H9 (cell line): Measurements from ENCODE around the gene FHIT. TPM values are rescaled to one million over a fixed set of nuclear protein-coding genes. Genes with fewer than 3 reads are reported as not detected.

Source experiments
- DNase-seq: peaks from one replicate; pipeline ENCODE4 v3.0.0-alpha.2; 2017
- H2AFZ ChIP-seq: one replicate; pipeline ENCODE4 v1.6.1; 2013; ENCODE audit warnings: mild to moderate bottlenecking, low read length, control low read depth, moderate library complexity
- H2AK5ac ChIP-seq: 2 replicates; pipeline ENCODE4 v1.6.1; 2013; ENCODE audit warnings: low read length, control low read depth, mixed read lengths; ENCODE audit not compliant: insufficient read length
- H2BK120ac ChIP-seq: one replicate; pipeline ENCODE4 v1.6.1; 2013; ENCODE audit warnings: low read depth, mild to moderate bottlenecking, low read length, control low read depth, inconsistent platforms; ENCODE audit not compliant: poor library complexity, severe bottlenecking
- H2BK12ac ChIP-seq: 2 replicates; pipeline ENCODE4 v1.6.1; 2013; ENCODE audit warnings: low read length, control low read depth, mixed read lengths, low read depth; ENCODE audit not compliant: insufficient read length
- H2BK15ac ChIP-seq: 2 replicates; pipeline ENCODE4 v1.6.1; 2013; ENCODE audit warnings: low read depth, low read length, control low read depth
- H2BK20ac ChIP-seq: one replicate; pipeline ENCODE4 v1.6.1; 2013; ENCODE audit warnings: low read depth, mild to moderate bottlenecking, low read length, control low read depth, inconsistent platforms; ENCODE audit not compliant: poor library complexity, severe bottlenecking
- H2BK5ac ChIP-seq: 2 replicates; pipeline ENCODE4 v1.6.1; 2013; ENCODE audit warnings: low read length, control low read depth, mixed read lengths; ENCODE audit not compliant: insufficient read length
- H3K14ac ChIP-seq: 2 replicates; pipeline ENCODE4 v1.6.1; 2013; ENCODE audit warnings: low read length, control low read depth; ENCODE audit not compliant: insufficient read depth
- H3K18ac ChIP-seq: 2 replicates; pipeline ENCODE4 v1.6.1; 2013; ENCODE audit warnings: low read depth, mild to moderate bottlenecking, mixed read lengths, low read length, control low read depth; ENCODE audit not compliant: insufficient read length
- H3K23ac ChIP-seq: 2 replicates; pipeline ENCODE4 v1.6.1; 2013; ENCODE audit warnings: low read length, control low read depth, mixed read lengths, low read depth; ENCODE audit not compliant: insufficient read length
- H3K23me2 ChIP-seq: 2 replicates; pipeline ENCODE4 v1.6.1; 2013; ENCODE audit warnings: low read depth, mild to moderate bottlenecking, mixed read lengths, low read length, control low read depth; ENCODE audit not compliant: insufficient read length, poor library complexity, severe bottlenecking
- H3K27ac ChIP-seq: 2 replicates; pipeline ENCODE4 v1.5.1; 2013; ENCODE audit warnings: low read length, control low read depth, mixed read lengths, low read depth; ENCODE audit not compliant: insufficient read length
- H3K27me3 ChIP-seq: 2 replicates; pipeline ENCODE4 v1.6.1; 2013; ENCODE audit warnings: low read length, control low read depth, inconsistent platforms; ENCODE audit not compliant: insufficient read depth
- H3K4ac ChIP-seq: 2 replicates; pipeline ENCODE4 v1.6.1; 2013; ENCODE audit warnings: low read depth, mild to moderate bottlenecking, control low read depth, inconsistent platforms, low read length, moderate library complexity
- H3K4me1 ChIP-seq: 2 replicates; pipeline ENCODE4 v1.6.1; 2013; ENCODE audit warnings: low read length, control low read depth, inconsistent platforms; ENCODE audit not compliant: insufficient read depth
- H3K4me2 ChIP-seq: 2 replicates; pipeline ENCODE4 v1.6.1; 2013; ENCODE audit warnings: low read length, control low read depth, mixed read lengths; ENCODE audit not compliant: insufficient read length, insufficient read depth
- H3K56ac ChIP-seq: 2 replicates; pipeline ENCODE4 v1.6.1; 2013; ENCODE audit warnings: low read depth, mild to moderate bottlenecking, mixed read lengths, low read length, control low read depth; ENCODE audit not compliant: insufficient read length
- H3K79me1 ChIP-seq: 2 replicates; pipeline ENCODE4 v1.6.1; 2013; ENCODE audit warnings: low read depth, mild to moderate bottlenecking, moderate library complexity, low read length, control low read depth, inconsistent platforms; ENCODE audit not compliant: insufficient read depth, poor library complexity, severe bottlenecking
- H3K79me2 ChIP-seq: 2 replicates; pipeline ENCODE4 v1.6.1; 2013; ENCODE audit warnings: low read length, control low read depth, inconsistent platforms; ENCODE audit not compliant: insufficient read depth
- H3K9ac ChIP-seq: 2 replicates; pipeline ENCODE4 v1.6.1; 2013; ENCODE audit warnings: low read length, control low read depth, mixed read lengths; ENCODE audit not compliant: insufficient read length; ENCODE audit errors: extremely low read depth
- H3K9me3 ChIP-seq: one replicate; pipeline ENCODE4 v1.6.1; 2013; ENCODE audit warnings: low read depth, low read length, inconsistent platforms; ENCODE audit not compliant: control insufficient read depth
- H3T11ph ChIP-seq: one replicate; pipeline ENCODE4 v1.6.1; 2013; ENCODE audit warnings: mild to moderate bottlenecking, low read length, control low read depth, inconsistent platforms
- H4K20me1 ChIP-seq: one replicate; pipeline ENCODE4 v1.6.1; 2013; ENCODE audit not compliant: control insufficient read depth, insufficient read length, insufficient read depth
- H4K5ac ChIP-seq: 2 replicates; pipeline ENCODE4 v1.6.1; 2013; ENCODE audit warnings: low read depth, mild to moderate bottlenecking, mixed read lengths, low read length, control low read depth; ENCODE audit not compliant: insufficient read length
- H4K8ac ChIP-seq: replicated peaks from 2 replicates; pipeline ENCODE4 v1.6.1; 2013; ENCODE audit warnings: low read length, control low read depth, mixed read lengths, low read depth; ENCODE audit not compliant: insufficient read length
- H4K91ac ChIP-seq: 2 replicates; pipeline ENCODE4 v1.6.1; 2013; ENCODE audit warnings: low read depth, mild to moderate bottlenecking, moderate library complexity, mixed read lengths, low read length, control low read depth; ENCODE audit not compliant: insufficient read length
- H3K27ac Mint-ChIP-seq, 3 experiments: 2 replicates in 2 of 3; 3 replicates in 1 of 3; pipeline ENCODE4 v1.8.0; 2020 to 2021; ENCODE audit warnings: mixed read lengths in 3 of 3, mild to moderate bottlenecking in 1 of 3, moderate library complexity in 1 of 3
- H3K27me3 Mint-ChIP-seq: 2 replicates; pipeline ENCODE4 v1.8.0; 2021; ENCODE audit warnings: low read depth, mild to moderate bottlenecking, moderate library complexity, mixed read lengths
- H3K36me3 Mint-ChIP-seq, 3 experiments: 2 replicates in 2 of 3; 3 replicates in 1 of 3; pipeline ENCODE4 v1.8.0; 2020 to 2021; ENCODE audit warnings: low read depth in 3 of 3, mixed read lengths in 3 of 3; ENCODE audit not compliant: insufficient read depth in 1 of 3
- H3K4me1 Mint-ChIP-seq, 2 experiments: 2 replicates each; pipeline ENCODE4 v1.8.0; 2020; ENCODE audit warnings: mixed read lengths in 2 of 2
- H3K4me3 Mint-ChIP-seq, 2 experiments: 2 replicates in 1 of 2; 3 replicates in 1 of 2; pipeline ENCODE4 v1.8.0; 2020 to 2021; ENCODE audit warnings: mild to moderate bottlenecking in 2 of 2, mixed read lengths in 2 of 2, moderate library complexity in 1 of 2
- H3K9me3 Mint-ChIP-seq, 2 experiments: 2 replicates in 1 of 2; 3 replicates in 1 of 2; pipeline ENCODE4 v1.8.0; 2020; ENCODE audit warnings: mild to moderate bottlenecking in 2 of 2, mixed read lengths in 2 of 2, moderate library complexity in 1 of 2
- WGBS: extraction: QIAGEN DNeasy Blood & Tissue Kit; methylation state at CpG from one replicate; pipeline ENCODE4 v1.1.7; 2013; ENCODE audit warnings: missing lambda C conversion rate, low lambda C conversion rate, mixed read lengths; ENCODE audit not compliant: insufficient read length; ENCODE audit errors: extremely low coverage; 5-methylcytosine and 5-hydroxymethylcytosine counted together
- total RNA-seq: library from RNA; stranded (reverse); gene quantifications from 2 replicates; pipeline ENCODE4 v1.2.1, GENCODE V29; 2021
- TF ChIP-seq, protein P1 (sequence below): fragments of 200-600 bp; sonication (generic); conservative IDR thresholded peaks from 3 replicates; pipeline ENCODE4 v1.8.0; 2021; ENCODE audit warnings: antibody characterized with exemption, mild to moderate bottlenecking

FHIT gene
- total RNA-seq, 1 experiment from 2014 or later, result 3.0 TPM

DNA sequence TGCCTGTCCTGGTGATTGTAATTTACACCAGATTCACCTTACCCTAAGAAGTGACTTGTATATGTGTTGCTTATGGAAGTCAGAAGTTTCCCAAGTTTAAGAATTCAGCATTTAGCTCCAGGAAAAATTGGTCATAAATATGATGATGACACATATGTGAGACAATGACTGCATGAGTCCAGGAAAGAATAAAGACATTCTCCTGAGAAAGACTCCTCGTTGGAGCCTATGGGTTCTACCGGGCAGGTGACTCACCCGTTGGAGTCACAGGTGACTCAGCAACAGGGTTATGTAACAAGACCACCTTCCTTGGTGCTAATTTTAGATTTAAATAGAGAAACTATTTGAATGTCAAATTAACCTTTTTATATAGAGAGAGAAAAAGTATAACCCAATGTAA, 662.4 kb downstream of the FHIT start:
- Histone ChIP-seq H3K79me2 (no peaks in the 10 kb centered on the region), H4K5ac (no peak overlapping the region), H2BK15ac (no peak overlapping the region), H3K9ac (no peak overlapping the region), H4K91ac (no peak overlapping the region), H2BK12ac (no peak overlapping the region), H4K8ac (no peak overlapping the region), H3K27ac (no peak overlapping the region), H3K4me2 (no peak overlapping the region), H2AFZ (no peak overlapping the region), H3K4ac (no peak overlapping the region), H3K4me1 (no peaks in the 10 kb centered on the region; the same call in 1 of the 2 replicates), H2BK20ac (no peak overlapping the region), H3K14ac (no peak overlapping the region), H3K27me3 (no peaks in the 10 kb centered on the region), H2BK120ac (no peak overlapping the region), H3T11ph (no peak overlapping the region), H3K23ac (no peak overlapping the region), H4K20me1 (no peaks in the 10 kb centered on the region), H3K23me2 (no peaks in the 10 kb centered on the region), H3K56ac (no peak overlapping the region), H3K9me3 (no peaks in the 10 kb centered on the region), H3K18ac (no peak overlapping the region), H2AK5ac (no peak overlapping the region), H3K79me1 (no peaks in the 10 kb centered on the region), H2BK5ac (no peak overlapping the region)
- Mint-ChIP-seq H3K9me3 (0 out of 5 replicates have a peak, but pooled peaks cover 0 to 4% of the 10 kb centered on the region in 2 experiments), H3K4me3 (no peak overlapping the region), H3K27me3 (no peaks in the 10 kb centered on the region), H3K27ac (0 out of 7 replicates have a peak overlapping the region, but pooled peaks of 1 of the 3 experiments have one; percentile 15), H3K4me1 (peaks cover 8 to 11% of the 10 kb centered on the region in 2 experiments), H3K36me3 (peaks cover 0 to 10% (median 0%) of the 10 kb centered on the region in 3 experiments; a peak in 2 of 7 replicates)
- TF ChIP-seq, protein P1, sequence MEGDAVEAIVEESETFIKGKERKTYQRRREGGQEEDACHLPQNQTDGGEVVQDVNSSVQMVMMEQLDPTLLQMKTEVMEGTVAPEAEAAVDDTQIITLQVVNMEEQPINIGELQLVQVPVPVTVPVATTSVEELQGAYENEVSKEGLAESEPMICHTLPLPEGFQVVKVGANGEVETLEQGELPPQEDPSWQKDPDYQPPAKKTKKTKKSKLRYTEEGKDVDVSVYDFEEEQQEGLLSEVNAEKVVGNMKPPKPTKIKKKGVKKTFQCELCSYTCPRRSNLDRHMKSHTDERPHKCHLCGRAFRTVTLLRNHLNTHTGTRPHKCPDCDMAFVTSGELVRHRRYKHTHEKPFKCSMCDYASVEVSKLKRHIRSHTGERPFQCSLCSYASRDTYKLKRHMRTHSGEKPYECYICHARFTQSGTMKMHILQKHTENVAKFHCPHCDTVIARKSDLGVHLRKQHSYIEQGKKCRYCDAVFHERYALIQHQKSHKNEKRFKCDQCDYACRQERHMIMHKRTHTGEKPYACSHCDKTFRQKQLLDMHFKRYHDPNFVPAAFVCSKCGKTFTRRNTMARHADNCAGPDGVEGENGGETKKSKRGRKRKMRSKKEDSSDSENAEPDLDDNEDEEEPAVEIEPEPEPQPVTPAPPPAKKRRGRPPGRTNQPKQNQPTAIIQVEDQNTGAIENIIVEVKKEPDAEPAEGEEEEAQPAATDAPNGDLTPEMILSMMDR, result no peak
- DNase-seq, result no peak
- WGBS, result no CpG with 5 or more reads among the region's 3 CpGs
